A673 (cell line): Measurements from ENCODE around the gene SMYD3. TPM values are rescaled to one million over a fixed set of nuclear protein-coding genes. Genes with fewer than 3 reads are reported as not detected.

Experiments
- BruUV-seq: library from RNA; stranded (reverse); fragments of 400-500 nt; replicated peaks from 2 replicates; lab custom pipeline; 2021; lab: Mats Ljungman, UMichigan
- CTCF ChIA-PET: fragments of 300-600 bp; sonication (Branson Sonifier 250); formaldehyde crosslinking; loops from one replicate; lab custom pipeline; 2022; ENCODE audit warnings: antibody characterized with exemption; lab: Charles Lee
- POLR2A ChIA-PET: fragments of 300-600 bp; sonication (Branson Sonifier 250); formaldehyde crosslinking; loops from one replicate; lab custom pipeline; 2022; ENCODE audit warnings: antibody characterized with exemption; ENCODE audit not compliant: low non-redundant PET; lab: Charles Lee
- DNase-seq: peaks from one replicate; pipeline ENCODE4 v3.0.0-alpha.2; 2015; ENCODE audit warnings: low spot score
- H3K27ac ChIP-seq: fragments of 200-600 bp; sonication (generic); 2 replicates; pipeline ENCODE4 v1.5.1; 2016; ENCODE audit warnings: mixed run types, low read depth, mild to moderate bottlenecking, mixed read lengths, antibody characterized with exemption, low read length; ENCODE audit not compliant: poor library complexity, severe bottlenecking
- H3K27me3 ChIP-seq: fragments of 200-600 bp; sonication (generic); replicated peaks from 2 replicates; pipeline ENCODE4 v1.6.1; 2017; ENCODE audit warnings: mixed run types, low read depth, mild to moderate bottlenecking, mixed read lengths, antibody characterized with exemption, low read length; ENCODE audit not compliant: insufficient read depth, poor library complexity
- H3K36me3 ChIP-seq: fragments of 200-600 bp; sonication (generic); 2 replicates; pipeline ENCODE4 v1.6.1; 2016; ENCODE audit warnings: mixed run types, mild to moderate bottlenecking, mixed read lengths, antibody characterized with exemption, low read length; ENCODE audit not compliant: insufficient read depth, poor library complexity, severe bottlenecking
- H3K4me1 ChIP-seq: fragments of 200-600 bp; sonication (generic); 2 replicates; pipeline ENCODE4 v1.6.1; 2017; ENCODE audit warnings: mixed run types, mild to moderate bottlenecking, mixed read lengths, antibody characterized with exemption, low read length; ENCODE audit not compliant: insufficient read depth, poor library complexity, severe bottlenecking
- H3K4me3 ChIP-seq: fragments of 200-600 bp; sonication (generic); 2 replicates; pipeline ENCODE4 v1.5.1; 2016; ENCODE audit warnings: low read depth, mixed run types, mild to moderate bottlenecking, mixed read lengths, low read length; ENCODE audit not compliant: poor library complexity, severe bottlenecking
- H3K9me3 ChIP-seq: fragments of 200-600 bp; sonication (generic); 2 replicates; pipeline ENCODE4 v1.6.1; 2016; ENCODE audit warnings: mixed run types, low read depth, mild to moderate bottlenecking, mixed read lengths, antibody characterized with exemption, low read length; ENCODE audit not compliant: poor library complexity, severe bottlenecking
- CTCF ChIP-seq: fragments of 300-800, 200-600 bp; sonication (generic); conservative IDR thresholded peaks from 2 replicates; pipeline ENCODE4 v1.5.1; 2017; ENCODE audit warnings: low read depth, mild to moderate bottlenecking, antibody characterized with exemption, low read length, moderate library complexity, mixed read lengths
- EZH2 ChIP-seq: fragments of 200-600 bp; sonication (generic); IDR thresholded peaks from 2 replicates; pipeline ENCODE4 v1.6.1; 2017; ENCODE audit warnings: borderline replicate concordance, low read depth, mild to moderate bottlenecking, mixed read lengths, antibody characterized with exemption, low read length; ENCODE audit not compliant: poor library complexity, severe bottlenecking
- intact Hi-C: fragments of 100-400 bp; cut with micrococcal nuclease; formaldehyde crosslinking; loops from one replicate; pipeline ENCODE4 v1.10.0; 2022; ENCODE audit not compliant: unreplicated experiment
- total RNA-seq: library from RNA; stranded (reverse); gene quantifications from 2 replicates; pipeline ENCODE4 v1.2.3, GENCODE V29; 2021

SMYD3 gene
- total RNA-seq, 1 experiment from 2014 or later: 29.0 TPM

- H3K4me1 ChIP-seq: peaks cover 5% of the 10 kb centered on the region
- H3K9me3 ChIP-seq: no peaks in the 10 kb centered on the region
- BruUV-seq: no TSS peak
These were observed 313.5 kb downstream of the SMYD3 start for GRCh38 chr1:246193537-246193936.

GRCh38 chr1:246189126-246189525, 318.0 kb downstream of the SMYD3 start:
- H3K36me3 ChIP-seq: no peaks in the 10 kb centered on the region
- TF ChIP-seq CTCF (no peak), EZH2 (no peak)
- no peak for DNase-seq
- ChIA-PET CTCF (no interaction called here), POLR2A (no interaction called here)
- H3K4me1 ChIP-seq: no peaks in the 10 kb centered on the region
- H3K9me3 ChIP-seq: no peaks in the 10 kb centered on the region
- H3K27me3 ChIP-seq: no peaks in the 10 kb centered on the region
- H3K27ac ChIP-seq: no peak overlapping the region
- intact Hi-C loops: no loop called here
- BruUV-seq: no TSS peak
- H3K4me3 ChIP-seq: no peak overlapping the region

More at GRCh38 chr1:246193537-246193936, 313.5 kb downstream of the SMYD3 start:
- H3K36me3 ChIP-seq: no peaks in the 10 kb centered on the region
- no peaks in the 10 kb centered on the region for H3K27me3 ChIP-seq
- H3K27ac ChIP-seq: no peak overlapping the region
- TF ChIP-seq EZH2 (no peak), CTCF (no peak)
- POLR2A ChIA-PET: no interaction called here
- H3K4me3 ChIP-seq: no peak overlapping the region
- no peak for DNase-seq
- CTCF ChIA-PET: no interaction called here
- intact Hi-C loops: no loop called here

GRCh38 chr1:246187834-246188372, 319.2 kb downstream of the SMYD3 start:
- BruUV-seq: no TSS peak
- ChIA-PET POLR2A (no interaction called here), CTCF (no interaction called here)
- TF ChIP-seq CTCF (no peak), EZH2 (no peak)
- intact Hi-C loops: no loop called here
- no peak overlapping the region for H3K27ac ChIP-seq
- H3K4me1 ChIP-seq: no peaks in the 10 kb centered on the region
- no peak for DNase-seq
- no peaks in the 10 kb centered on the region for H3K27me3 ChIP-seq
- no peaks in the 10 kb centered on the region for H3K9me3 ChIP-seq
- H3K36me3 ChIP-seq: no peaks in the 10 kb centered on the region
- H3K4me3 ChIP-seq: no peak overlapping the region
